Measurements from ENCODE around the gene TMEM176B. TPM values are rescaled to one million over a fixed set of nuclear protein-coding genes. Genes with fewer than 3 reads are reported as not detected.

Gene TMEM176B
- total and polyA plus RNA-seq, 2 of the 13 experiments (the other 11 are each of a cell fraction or from before 2014, with no cell fraction given), result not detected

GRCh38 chr7:150756166-150756565 is 44.0 kb downstream of the TMEM176B start:
- no peak overlapping the region for H3K4me3 ChIP-seq (replicated peaks in 1 of 3; ENCODE audit: insufficient read depth in 1 of 3, low read depth in 2 of 3, low read length in 3 of 3)
- DNase-seq (ENCODE audit: low spot score), result no peak
- no peaks in the 10 kb centered on the region for H3K27me3 ChIP-seq (ENCODE audit: control insufficient read depth in 1 of 2, insufficient read depth in 2 of 2, low read length in 2 of 2)
- BruUV-seq (replicated peaks), result no TSS peak
- no peak overlapping the region for H3K4me2 ChIP-seq (ENCODE audit: low read depth, low read length)
- H3K79me2 ChIP-seq (ENCODE audit: insufficient read depth, low read length), result no peaks in the 10 kb centered on the region
- no peaks in the 10 kb centered on the region for H3K9me3 ChIP-seq (ENCODE audit: low read length)
- H3K27ac ChIP-seq (ENCODE audit: extremely low read length, insufficient read depth, low read length), result no peak overlapping the region
- H3K4me1 ChIP-seq (ENCODE audit: insufficient read depth, low read length), result no peaks in the 10 kb centered on the region
- TF ChIP-seq ETV6 (CRISPR knock-in tag; conservative IDR thresholded peaks at IDR 0.05) (no peak), TAF15 (IDR thresholded peaks at IDR 0.05; ENCODE audit: low read depth, low read length, poor library complexity, severe bottlenecking) (no peak), ZNF672 (CRISPR knock-in tag; IDR thresholded peaks at IDR 0.05) (no peak), ZKSCAN8 (CRISPR knock-in tag; IDR thresholded peaks at IDR 0.05; ENCODE audit: borderline replicate concordance) (no peak), SP2 (CRISPR knock-in tag; IDR thresholded peaks at IDR 0.05) (no peak), ZNF83 (CRISPR knock-in tag; IDR thresholded peaks at IDR 0.05; ENCODE audit: borderline replicate concordance) (no peak), SMAD9 (CRISPR knock-in tag; IDR thresholded peaks at IDR 0.05) (no peak), NFKBIZ (CRISPR knock-in tag; IDR thresholded peaks at IDR 0.05) (no peak), NFE2 (CRISPR knock-in tag; IDR thresholded peaks at IDR 0.05) (no peak), KIAA2018 (CRISPR knock-in tag; IDR thresholded peaks at IDR 0.05; ENCODE audit: borderline replicate concordance) (no peak)
- TF ChIP-seq, protein P1, sequence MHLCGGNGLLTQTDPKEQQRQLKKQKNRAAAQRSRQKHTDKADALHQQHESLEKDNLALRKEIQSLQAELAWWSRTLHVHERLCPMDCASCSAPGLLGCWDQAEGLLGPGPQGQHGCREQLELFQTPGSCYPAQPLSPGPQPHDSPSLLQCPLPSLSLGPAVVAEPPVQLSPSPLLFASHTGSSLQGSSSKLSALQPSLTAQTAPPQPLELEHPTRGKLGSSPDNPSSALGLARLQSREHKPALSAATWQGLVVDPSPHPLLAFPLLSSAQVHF (CRISPR knock-in tag; IDR thresholded peaks at IDR 0.05), result no peak
- TF ChIP-seq, protein P2, sequence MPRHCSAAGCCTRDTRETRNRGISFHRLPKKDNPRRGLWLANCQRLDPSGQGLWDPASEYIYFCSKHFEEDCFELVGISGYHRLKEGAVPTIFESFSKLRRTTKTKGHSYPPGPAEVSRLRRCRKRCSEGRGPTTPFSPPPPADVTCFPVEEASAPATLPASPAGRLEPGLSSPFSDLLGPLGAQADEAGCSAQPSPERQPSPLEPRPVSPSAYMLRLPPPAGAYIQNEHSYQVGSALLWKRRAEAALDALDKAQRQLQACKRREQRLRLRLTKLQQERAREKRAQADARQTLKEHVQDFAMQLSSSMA (CRISPR knock-in tag; IDR thresholded peaks at IDR 0.05), result no peak
- intact Hi-C loops (cut with micrococcal nuclease; ENCODE audit: unreplicated experiment), result no loop called here
- no peak overlapping the region for H3K9ac ChIP-seq (ENCODE audit: insufficient read depth, low read depth, low read length)
- CTCF ChIA-PET (ENCODE audit: low intra/inter-chr PET ratio, low total read pairs), result interaction anchor here (1.4 kb wide), 1 partner anchor 308 kb away, joined by 6 read pairs; no protein-coding TSS in a partner anchor
- in situ Hi-C loops (cut with HindIII; ENCODE audit: extremely low pct_ligation_motif_present, low pct_unique_long_range_greater_than_20kb), result loop anchor here (5.0 to 25.0 kb wide), 2 partner anchors 309 to 469 kb away; no protein-coding TSS in a partner anchor
- H4K20me1 ChIP-seq (ENCODE audit: insufficient read depth, low read length), result no peaks in the 10 kb centered on the region
- POLR2A ChIA-PET, result no interaction called here
- no peak for FAIRE-seq
- no peak overlapping the region for H2AFZ ChIP-seq (ENCODE audit: low read length)
- H3K36me3 ChIP-seq (replicated peaks in 1 of 2; ENCODE audit: control insufficient read depth in 1 of 2, insufficient read depth in 2 of 2, low read length in 2 of 2), result no peaks in the 10 kb centered on the region
- ATAC-seq, result no peak
- WGBS (ENCODE audit: low lambda C conversion rate), result 28% methylated on average over 3 of the region's 3 CpGs
